Measurements from ENCODE around the gene USF2. TPM values are rescaled to one million over a fixed set of nuclear protein-coding genes. Genes with fewer than 3 reads are reported as not detected.

Gene USF2
- total and polyA plus RNA-seq, 2 of the 4 experiments (the other 2 are of a cell fraction), result 21.3 to 65.6 TPM

DNA sequence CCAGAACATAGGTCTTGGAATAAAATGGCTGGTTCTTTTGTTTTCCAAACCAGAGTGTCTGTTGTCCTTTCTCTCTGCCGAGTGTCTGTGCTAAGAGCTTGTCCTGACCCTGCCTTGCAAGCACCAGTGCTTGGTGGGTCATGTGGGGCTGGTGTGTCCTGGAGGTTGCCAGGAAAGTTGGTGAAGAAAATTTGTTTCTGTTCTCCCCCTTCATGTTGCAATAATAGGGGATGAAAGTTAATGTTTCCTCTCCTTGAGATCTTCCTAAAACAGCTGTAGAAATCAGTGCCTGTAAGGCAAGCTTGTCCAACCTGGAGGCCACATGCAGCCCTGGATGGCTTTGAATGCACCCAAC, 16.3 kb downstream of the USF2 start:
- DNase-seq (no peak), ATAC-seq (ENCODE audit: low read depth) (no peak)
- intact Hi-C loops (cut with micrococcal nuclease) (no loop called here), dilution Hi-C loops (cut with HindIII; ENCODE audit: low sequenced_read_pairs, unreplicated experiment) (no loop called here), in situ Hi-C loops (cut with MboI; ENCODE audit: low sequenced_read_pairs) (no loop called here)
- H3K4me3 ChIP-seq (ENCODE audit: insufficient read depth, low read depth, low read length), result no peak overlapping the region
- no peak overlapping the region for H3K14ac ChIP-seq (replicated peaks; ENCODE audit: low read depth, low read length)
- H3K23ac ChIP-seq (ENCODE audit: low read depth, low read length), result no peak overlapping the region
- H3K56ac ChIP-seq (ENCODE audit: extremely low read depth, insufficient read depth, low read length), result no peak overlapping the region
- H4K91ac ChIP-seq (ENCODE audit: insufficient read depth, low read depth, low read length), result no peak overlapping the region
- WGBS, 2 experiments (ENCODE audit: extremely low coverage in 2 of 2, insufficient read length in 1 of 2), result no CpG with 5 or more reads among the region's 1 CpG
- no peaks in the 10 kb centered on the region for H3K79me1 ChIP-seq (ENCODE audit: low read depth in 1 of 2, low read length in 2 of 2)
- H2BK15ac ChIP-seq (ENCODE audit: low read depth, low read length), result no peak overlapping the region
- no peak overlapping the region for H3K18ac ChIP-seq (ENCODE audit: low read depth, low read length)
- no peak overlapping the region for H2BK120ac ChIP-seq (ENCODE audit: low read depth, low read length)
- no peak overlapping the region for H4K8ac ChIP-seq (ENCODE audit: low read depth in 2 of 2, low read length in 2 of 2)
- no peak overlapping the region for H2BK20ac ChIP-seq (ENCODE audit: low read depth, low read length)
- TF ChIP-seq RFX5 (IDR thresholded peaks at IDR 0.05; ENCODE audit: low read depth, low read length) (no peak), CEBPB (IDR thresholded peaks at IDR 0.05; ENCODE audit: low read depth, low read length) (no peak), MAZ (IDR thresholded peaks at IDR 0.05; ENCODE audit: borderline replicate concordance, low read depth, low read length) (no peak), CHD1 (IDR thresholded peaks at IDR 0.05; ENCODE audit: low read depth, low read length) (no peak), BHLHE40 (IDR thresholded peaks at IDR 0.05; ENCODE audit: low read depth, low read length) (no peak), RCOR1 (IDR thresholded peaks at IDR 0.05; ENCODE audit: insufficient replicate concordance, low read length) (no peak), POLR2A (IDR thresholded peaks at IDR 0.05; ENCODE audit: low read depth, low read length) (no peak), FOS (IDR thresholded peaks at IDR 0.05; ENCODE audit: low read depth, low read length) (no peak), MAFK (IDR thresholded peaks at IDR 0.05; ENCODE audit: low read depth, low read length) (no peak), NFE2L2 (IDR thresholded peaks at IDR 0.05; ENCODE audit: low read depth, low read length) (no peak), MXI1 (IDR thresholded peaks at IDR 0.05; ENCODE audit: borderline replicate concordance, low read depth, low read length) (no peak), SMC3 (IDR thresholded peaks at IDR 0.05; ENCODE audit: low read depth, low read length) (no peak), RAD21 (IDR thresholded peaks at IDR 0.05; ENCODE audit: low read length) (no peak)
- TF ChIP-seq, protein P1, sequence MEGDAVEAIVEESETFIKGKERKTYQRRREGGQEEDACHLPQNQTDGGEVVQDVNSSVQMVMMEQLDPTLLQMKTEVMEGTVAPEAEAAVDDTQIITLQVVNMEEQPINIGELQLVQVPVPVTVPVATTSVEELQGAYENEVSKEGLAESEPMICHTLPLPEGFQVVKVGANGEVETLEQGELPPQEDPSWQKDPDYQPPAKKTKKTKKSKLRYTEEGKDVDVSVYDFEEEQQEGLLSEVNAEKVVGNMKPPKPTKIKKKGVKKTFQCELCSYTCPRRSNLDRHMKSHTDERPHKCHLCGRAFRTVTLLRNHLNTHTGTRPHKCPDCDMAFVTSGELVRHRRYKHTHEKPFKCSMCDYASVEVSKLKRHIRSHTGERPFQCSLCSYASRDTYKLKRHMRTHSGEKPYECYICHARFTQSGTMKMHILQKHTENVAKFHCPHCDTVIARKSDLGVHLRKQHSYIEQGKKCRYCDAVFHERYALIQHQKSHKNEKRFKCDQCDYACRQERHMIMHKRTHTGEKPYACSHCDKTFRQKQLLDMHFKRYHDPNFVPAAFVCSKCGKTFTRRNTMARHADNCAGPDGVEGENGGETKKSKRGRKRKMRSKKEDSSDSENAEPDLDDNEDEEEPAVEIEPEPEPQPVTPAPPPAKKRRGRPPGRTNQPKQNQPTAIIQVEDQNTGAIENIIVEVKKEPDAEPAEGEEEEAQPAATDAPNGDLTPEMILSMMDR (conservative IDR thresholded peaks at IDR 0.05; ENCODE audit: low read depth, low read length), result no peak
- TF ChIP-seq, protein P2, sequence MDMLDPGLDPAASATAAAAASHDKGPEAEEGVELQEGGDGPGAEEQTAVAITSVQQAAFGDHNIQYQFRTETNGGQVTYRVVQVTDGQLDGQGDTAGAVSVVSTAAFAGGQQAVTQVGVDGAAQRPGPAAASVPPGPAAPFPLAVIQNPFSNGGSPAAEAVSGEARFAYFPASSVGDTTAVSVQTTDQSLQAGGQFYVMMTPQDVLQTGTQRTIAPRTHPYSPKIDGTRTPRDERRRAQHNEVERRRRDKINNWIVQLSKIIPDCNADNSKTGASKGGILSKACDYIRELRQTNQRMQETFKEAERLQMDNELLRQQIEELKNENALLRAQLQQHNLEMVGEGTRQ (IDR thresholded peaks at IDR 0.05; ENCODE audit: low read depth, low read length), result no peak
- TF ChIP-seq, protein P3, sequence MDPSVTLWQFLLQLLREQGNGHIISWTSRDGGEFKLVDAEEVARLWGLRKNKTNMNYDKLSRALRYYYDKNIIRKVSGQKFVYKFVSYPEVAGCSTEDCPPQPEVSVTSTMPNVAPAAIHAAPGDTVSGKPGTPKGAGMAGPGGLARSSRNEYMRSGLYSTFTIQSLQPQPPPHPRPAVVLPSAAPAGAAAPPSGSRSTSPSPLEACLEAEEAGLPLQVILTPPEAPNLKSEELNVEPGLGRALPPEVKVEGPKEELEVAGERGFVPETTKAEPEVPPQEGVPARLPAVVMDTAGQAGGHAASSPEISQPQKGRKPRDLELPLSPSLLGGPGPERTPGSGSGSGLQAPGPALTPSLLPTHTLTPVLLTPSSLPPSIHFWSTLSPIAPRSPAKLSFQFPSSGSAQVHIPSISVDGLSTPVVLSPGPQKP (IDR thresholded peaks at IDR 0.05; ENCODE audit: borderline replicate concordance, low read depth, low read length), result no peak
- no peaks in the 10 kb centered on the region for H3K9me1 ChIP-seq (ENCODE audit: insufficient read depth, low read length)
- peaks cover 31% of the 10 kb centered on the region for H3K27me3 ChIP-seq (ENCODE audit: control insufficient read depth, insufficient read depth, low read length)
- H3K4me1 ChIP-seq (ENCODE audit: control insufficient read depth, insufficient read depth, low read length), result no peaks in the 10 kb centered on the region
- no peaks in the 10 kb centered on the region for H4K20me1 ChIP-seq (ENCODE audit: insufficient read depth, low read length)
- no peak overlapping the region for H3K4me2 ChIP-seq (ENCODE audit: low read depth, low read length)
- no peak overlapping the region for H3K9ac ChIP-seq (ENCODE audit: low read depth, low read length)
- BruUV-seq (replicated peaks), result no TSS peak
- CTCF ChIA-PET, result no interaction called here
- H3K4ac ChIP-seq (ENCODE audit: low read depth, low read length), result no peak overlapping the region
- H2AFZ ChIP-seq (replicated peaks; ENCODE audit: low read length, poor library complexity), result no peak overlapping the region
- no peaks in the 10 kb centered on the region for H3K9me3 ChIP-seq (ENCODE audit: control insufficient read depth, insufficient read depth, low read length)
- H3K27ac ChIP-seq (ENCODE audit: insufficient read depth, low read length), result no peak overlapping the region
- H2AK9ac ChIP-seq (replicated peaks; ENCODE audit: low read depth, low read length, poor library complexity), result no peak overlapping the region
- no peak overlapping the region for H4K5ac ChIP-seq (ENCODE audit: low read depth, low read length)
- H2AK5ac ChIP-seq (ENCODE audit: low read depth, low read length), result no peak overlapping the region
- POLR2A ChIA-PET (ENCODE audit: unreplicated experiment), result no interaction called here
- H2BK5ac ChIP-seq (ENCODE audit: low read depth, low read length, poor library complexity, severe bottlenecking), result no peak overlapping the region
- H3K36me3 ChIP-seq (ENCODE audit: control insufficient read depth, insufficient read depth, low read length), result no peaks in the 10 kb centered on the region

Measured in IMR-90 (cell line).